ENCODE results near the gene LRRC31. TPM values are rescaled to one million over a fixed set of nuclear protein-coding genes. Genes with fewer than 3 reads are reported as not detected.

The LRRC31 gene
- total and polyA plus RNA-seq, 2 of the 13 experiments (the other 11 are each of a cell fraction or from before 2014, with no cell fraction given): not detected

DNA sequence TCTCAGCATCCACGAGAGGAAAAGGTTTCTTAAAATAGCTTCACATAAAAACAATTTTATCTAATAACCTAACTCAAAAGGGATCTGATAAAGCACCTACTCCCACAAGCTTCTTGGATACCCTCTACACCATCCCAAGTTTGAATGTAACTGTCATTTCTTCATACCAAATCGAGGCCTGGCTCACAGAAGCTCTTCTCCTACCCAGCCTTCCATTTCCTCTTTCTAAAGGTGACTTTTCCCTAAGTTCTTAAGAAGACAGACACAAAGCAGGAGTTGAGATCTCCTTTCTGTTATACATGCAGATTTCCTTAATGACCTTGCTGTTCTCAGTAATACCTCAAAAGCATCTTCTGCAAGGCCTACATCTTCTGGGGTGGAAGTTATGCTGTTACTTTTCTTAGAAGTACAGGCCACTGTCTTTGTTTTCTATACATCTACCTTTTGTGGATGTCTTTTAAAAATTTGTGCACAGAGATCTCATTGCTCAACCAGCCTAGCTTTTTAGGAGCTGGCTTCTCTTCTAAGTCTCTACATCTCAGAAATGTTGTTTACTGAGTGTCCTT lies 60.4 kb downstream of the LRRC31 start:
- no peak overlapping the region for H2AFZ ChIP-seq (ENCODE audit: low read length)
- H3K9ac ChIP-seq (ENCODE audit: insufficient read depth, low read depth, low read length): no peak overlapping the region
- H4K20me1 ChIP-seq (ENCODE audit: insufficient read depth, low read length): no peaks in the 10 kb centered on the region
- no peak overlapping the region for H3K4me2 ChIP-seq (ENCODE audit: low read depth, low read length)
- no peak for ATAC-seq
- H3K9me3 ChIP-seq (ENCODE audit: low read length): no peaks in the 10 kb centered on the region
- FAIRE-seq: no peak
- no peak overlapping the region for H3K4me3 ChIP-seq (replicated peaks in 1 of 3; ENCODE audit: insufficient read depth in 1 of 3, low read depth in 2 of 3, low read length in 3 of 3)
- no peaks in the 10 kb centered on the region for H3K79me2 ChIP-seq (ENCODE audit: insufficient read depth, low read length)
- BruUV-seq (replicated peaks): no TSS peak
- TF ChIP-seq ZNF562 (CRISPR knock-in tag; IDR thresholded peaks at IDR 0.05; ENCODE audit: borderline replicate concordance): no peak
- no peak for TF ChIP-seq ZNF207 (IDR thresholded peaks at IDR 0.05; ENCODE audit: borderline replicate concordance)
- TF ChIP-seq, protein P1, sequence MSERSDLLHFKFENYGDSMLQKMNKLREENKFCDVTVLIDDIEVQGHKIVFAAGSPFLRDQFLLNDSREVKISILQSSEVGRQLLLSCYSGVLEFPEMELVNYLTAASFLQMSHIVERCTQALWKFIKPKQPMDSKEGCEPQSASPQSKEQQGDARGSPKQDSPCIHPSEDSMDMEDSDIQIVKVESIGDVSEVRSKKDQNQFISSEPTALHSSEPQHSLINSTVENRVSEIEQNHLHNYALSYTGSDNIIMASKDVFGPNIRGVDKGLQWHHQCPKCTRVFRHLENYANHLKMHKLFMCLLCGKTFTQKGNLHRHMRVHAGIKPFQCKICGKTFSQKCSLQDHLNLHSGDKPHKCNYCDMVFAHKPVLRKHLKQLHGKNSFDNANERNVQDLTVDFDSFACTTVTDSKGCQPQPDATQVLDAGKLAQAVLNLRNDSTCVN (CRISPR knock-in tag; IDR thresholded peaks at IDR 0.05; ENCODE audit: borderline replicate concordance): no peak
- TF ChIP-seq PAXIP1 (CRISPR knock-in tag; conservative IDR thresholded peaks at IDR 0.05): no peak
- TF ChIP-seq, protein P2, sequence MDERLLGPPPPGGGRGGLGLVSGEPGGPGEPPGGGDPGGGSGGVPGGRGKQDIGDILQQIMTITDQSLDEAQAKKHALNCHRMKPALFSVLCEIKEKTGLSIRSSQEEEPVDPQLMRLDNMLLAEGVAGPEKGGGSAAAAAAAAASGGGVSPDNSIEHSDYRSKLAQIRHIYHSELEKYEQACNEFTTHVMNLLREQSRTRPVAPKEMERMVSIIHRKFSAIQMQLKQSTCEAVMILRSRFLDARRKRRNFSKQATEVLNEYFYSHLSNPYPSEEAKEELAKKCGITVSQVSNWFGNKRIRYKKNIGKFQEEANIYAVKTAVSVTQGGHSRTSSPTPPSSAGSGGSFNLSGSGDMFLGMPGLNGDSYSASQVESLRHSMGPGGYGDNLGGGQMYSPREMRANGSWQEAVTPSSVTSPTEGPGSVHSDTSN (CRISPR knock-in tag; IDR thresholded peaks at IDR 0.05): no peak
- no peak for TF ChIP-seq SMARCC2 (IDR thresholded peaks at IDR 0.05)
- H3K4me1 ChIP-seq (ENCODE audit: insufficient read depth, low read length): peaks cover 14% of the 10 kb centered on the region
- WGBS (ENCODE audit: low lambda C conversion rate): 1% methylated on average over 2 of the region's 2 CpGs
- DNase-seq (ENCODE audit: low spot score): no peak
- ChIA-PET CTCF (ENCODE audit: low intra/inter-chr PET ratio, low total read pairs) (no interaction called here), POLR2A (no interaction called here)
- in situ Hi-C loops (cut with HindIII; ENCODE audit: extremely low pct_ligation_motif_present, low pct_unique_long_range_greater_than_20kb) (no loop called here), intact Hi-C loops (cut with micrococcal nuclease; ENCODE audit: unreplicated experiment) (no loop called here)
- no peak overlapping the region for H3K27ac ChIP-seq (ENCODE audit: extremely low read length, insufficient read depth, low read length)
- peaks cover 0 to 10% of the 10 kb centered on the region in 2 experiments; a peak in 2 of 5 replicates for H3K27me3 ChIP-seq (ENCODE audit: control insufficient read depth in 1 of 2, insufficient read depth in 2 of 2, low read length in 2 of 2)
- H3K36me3 ChIP-seq (replicated peaks in 1 of 2; ENCODE audit: control insufficient read depth in 1 of 2, insufficient read depth in 2 of 2, low read length in 2 of 2): no peaks in the 10 kb centered on the region
